Neural cell (in vitro differentiated cells): ENCODE measurements around the gene PARP16. TPM values are rescaled to one million over a fixed set of nuclear protein-coding genes. Genes with fewer than 3 reads are reported as not detected.

Source experiments
- H2AFZ ChIP-seq: fragments of 200-600, 300-800 bp; sonication (generic), shearing (Covaris generic); 2 replicates; pipeline ENCODE4 v1.6.0; 2014; ENCODE audit warnings: low read depth, mild to moderate bottlenecking, antibody characterized with exemption, low read length, moderate library complexity
- H3F3A ChIP-seq: fragments of 200-600 bp; shearing (Covaris generic); 2 replicates; pipeline ENCODE4 v1.6.1; 2016; ENCODE audit warnings: mild to moderate bottlenecking, moderate library complexity, mixed read lengths, antibody characterized with exemption, low read length; ENCODE audit not compliant: insufficient read depth, poor library complexity, severe bottlenecking
- H3K27ac ChIP-seq: fragments of 200-600, 300-800 bp; sonication (generic), shearing (Covaris generic); 2 replicates; pipeline ENCODE4 v1.5.1; 2014; ENCODE audit warnings: mild to moderate bottlenecking, low read length, moderate library complexity
- H3K27me3 ChIP-seq: fragments of 300-800, 200-600 bp; sonication (generic), shearing (Covaris generic); 2 replicates; pipeline ENCODE4 v1.6.0; 2014; ENCODE audit warnings: mild to moderate bottlenecking, low read depth, low read length, moderate library complexity; ENCODE audit not compliant: insufficient read depth
- H3K36me3 ChIP-seq: fragments of 300-800, 200-600 bp; sonication (generic), shearing (Covaris generic); 2 replicates; pipeline ENCODE4 v1.5.1; 2014; ENCODE audit warnings: mild to moderate bottlenecking, antibody characterized with exemption, low read length, moderate library complexity; ENCODE audit not compliant: insufficient read depth
- H3K4me2 ChIP-seq: fragments of 300-800, 200-600 bp; sonication (generic), shearing (Covaris generic); 2 replicates; pipeline ENCODE4 v1.6.0; 2014; ENCODE audit warnings: mild to moderate bottlenecking, low read length
- H3K4me3 ChIP-seq: fragments of 300-800, 200-600 bp; sonication (generic), shearing (Covaris generic); 2 replicates; pipeline ENCODE4 v1.5.1; 2014; ENCODE audit warnings: mild to moderate bottlenecking, low read length, moderate library complexity
- H3K79me2 ChIP-seq: fragments of 200-600 bp; shearing (Covaris generic); replicated peaks from 2 replicates; pipeline ENCODE4 v1.6.0; 2014; ENCODE audit warnings: mild to moderate bottlenecking, low read length, moderate library complexity; ENCODE audit not compliant: insufficient read depth
- H3K9ac ChIP-seq: fragments of 300-800, 200-600 bp; sonication (generic), shearing (Covaris generic); 2 replicates; pipeline ENCODE4 v1.6.1; 2016; ENCODE audit warnings: mild to moderate bottlenecking, low read length, mixed read lengths
- H3K9me2 ChIP-seq: fragments of 200-600 bp; shearing (Covaris generic); 2 replicates; pipeline ENCODE4 v1.6.1; 2016; ENCODE audit warnings: mild to moderate bottlenecking, low read length, mixed read lengths; ENCODE audit not compliant: insufficient read depth
- H3K9me3 ChIP-seq: fragments of 200-600, 300-800 bp; sonication (generic), shearing (Covaris generic); 2 replicates; pipeline ENCODE4 v1.6.1; 2016; ENCODE audit warnings: mild to moderate bottlenecking, mixed run types, low read length, moderate library complexity, mixed read lengths
- H4K20me1 ChIP-seq: fragments of 200-600 bp; shearing (Covaris generic); 2 replicates; pipeline ENCODE4 v1.6.1; 2016; ENCODE audit warnings: mild to moderate bottlenecking, mixed run types; ENCODE audit not compliant: insufficient read depth
- EP300 ChIP-seq: fragments of 450-650 bp; conservative IDR thresholded peaks from 2 replicates; pipeline ENCODE4 v1.6.1; 2014; ENCODE audit warnings: antibody characterized with exemption, mild to moderate bottlenecking, moderate library complexity; ENCODE audit not compliant: poor library complexity, severe bottlenecking
- EZH2 ChIP-seq: fragments of 200-600, 300-800 bp; shearing (Covaris generic), sonication (generic); IDR thresholded peaks from 2 replicates; pipeline ENCODE4 v1.6.1; 2014; ENCODE audit warnings: antibody characterized with exemption, low read length, borderline replicate concordance, mild to moderate bottlenecking; ENCODE audit not compliant: insufficient read depth, poor library complexity, severe bottlenecking
- MXI1 ChIP-seq: fragments of 450-650 bp; conservative IDR thresholded peaks from 2 replicates; pipeline ENCODE4 v1.6.1; 2014; ENCODE audit warnings: antibody characterized with exemption, mild to moderate bottlenecking; ENCODE audit not compliant: poor library complexity, severe bottlenecking
- POLR2AphosphoS5 ChIP-seq: IDR thresholded peaks from 2 replicates; pipeline ENCODE4 v1.6.1; 2012
- RAD21 ChIP-seq: fragments of 450-650 bp; conservative IDR thresholded peaks from 2 replicates; pipeline ENCODE4 v1.6.1; 2014; ENCODE audit warnings: antibody characterized with exemption, mild to moderate bottlenecking, moderate library complexity
- SMC3 ChIP-seq: fragments of 450-650 bp; conservative IDR thresholded peaks from 2 replicates; pipeline ENCODE4 v1.6.1; 2014; ENCODE audit warnings: antibody characterized with exemption, mild to moderate bottlenecking, moderate library complexity; ENCODE audit not compliant: poor library complexity
- TAF1 ChIP-seq: IDR thresholded peaks from 2 replicates; pipeline ENCODE4 v1.6.1; 2012; ENCODE audit warnings: low read depth
- polyA plus RNA-seq: library from polyadenylated mRNA; depleted of rRNA; stranded (reverse); fragments of >200 nt; gene quantifications from 2 replicates; pipeline ENCODE4 v1.2.3, GENCODE V29; 2014
- TF ChIP-seq, protein P1 (sequence below): fragments of 450-650 bp; IDR thresholded peaks from 2 replicates; pipeline ENCODE4 v1.5.1; 2014; ENCODE audit warnings: antibody characterized with exemption, mild to moderate bottlenecking, moderate library complexity; ENCODE audit not compliant: poor library complexity, severe bottlenecking
- TF ChIP-seq, protein P2 (sequence below): IDR thresholded peaks from 2 replicates; pipeline ENCODE4 v1.6.1; 2012; ENCODE audit warnings: borderline replicate concordance

PARP16 gene
- polyA plus RNA-seq, 1 donor from 2014 or later: 17.0 TPM

DNA sequence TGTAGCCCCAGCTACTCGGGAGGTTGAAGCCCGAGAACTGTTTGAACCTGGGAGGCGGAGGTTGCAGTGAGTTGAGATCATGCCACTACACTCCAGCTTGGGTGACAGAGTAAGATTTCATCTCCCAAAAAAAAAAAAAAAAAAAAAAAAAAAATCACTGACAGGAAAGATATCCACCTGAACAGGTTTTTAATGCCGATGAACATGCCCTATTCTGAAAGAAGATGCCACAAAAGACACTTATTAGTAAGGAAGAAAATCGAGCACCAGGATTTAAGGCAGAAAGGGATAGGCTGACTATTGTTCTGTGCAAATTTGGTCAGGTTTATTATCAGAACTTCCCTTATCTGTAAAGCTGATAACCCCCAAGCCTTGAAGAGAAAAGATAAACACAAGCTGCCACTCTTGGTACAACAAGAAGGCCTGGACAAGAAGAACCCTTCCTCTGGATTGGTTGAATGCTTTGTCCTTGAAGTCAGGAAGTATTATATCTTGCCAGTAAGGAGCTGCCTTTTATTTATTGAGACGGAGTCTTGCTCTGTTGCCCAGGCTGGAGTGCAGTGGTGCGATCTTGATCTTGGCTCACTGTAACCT lies 2.7 kb upstream of the PARP16 start:
- Histone ChIP-seq H3K36me3 (no peaks in the 10 kb centered on the region), H3K27me3 (no peaks in the 10 kb centered on the region), H3F3A (no peaks in the 10 kb centered on the region), H3K9me3 (no peaks in the 10 kb centered on the region), H3K4me2 (no peak overlapping the region), H3K9ac (no peak overlapping the region), H3K4me3 (no peak overlapping the region), H3K27ac (no peak overlapping the region), H2AFZ (no peak overlapping the region), H4K20me1 (no peaks in the 10 kb centered on the region), H3K79me2 (peaks cover 14% of the 10 kb centered on the region), H3K9me2 (no peaks in the 10 kb centered on the region)
- TF ChIP-seq, protein P1, sequence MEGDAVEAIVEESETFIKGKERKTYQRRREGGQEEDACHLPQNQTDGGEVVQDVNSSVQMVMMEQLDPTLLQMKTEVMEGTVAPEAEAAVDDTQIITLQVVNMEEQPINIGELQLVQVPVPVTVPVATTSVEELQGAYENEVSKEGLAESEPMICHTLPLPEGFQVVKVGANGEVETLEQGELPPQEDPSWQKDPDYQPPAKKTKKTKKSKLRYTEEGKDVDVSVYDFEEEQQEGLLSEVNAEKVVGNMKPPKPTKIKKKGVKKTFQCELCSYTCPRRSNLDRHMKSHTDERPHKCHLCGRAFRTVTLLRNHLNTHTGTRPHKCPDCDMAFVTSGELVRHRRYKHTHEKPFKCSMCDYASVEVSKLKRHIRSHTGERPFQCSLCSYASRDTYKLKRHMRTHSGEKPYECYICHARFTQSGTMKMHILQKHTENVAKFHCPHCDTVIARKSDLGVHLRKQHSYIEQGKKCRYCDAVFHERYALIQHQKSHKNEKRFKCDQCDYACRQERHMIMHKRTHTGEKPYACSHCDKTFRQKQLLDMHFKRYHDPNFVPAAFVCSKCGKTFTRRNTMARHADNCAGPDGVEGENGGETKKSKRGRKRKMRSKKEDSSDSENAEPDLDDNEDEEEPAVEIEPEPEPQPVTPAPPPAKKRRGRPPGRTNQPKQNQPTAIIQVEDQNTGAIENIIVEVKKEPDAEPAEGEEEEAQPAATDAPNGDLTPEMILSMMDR: no peak
- TF ChIP-seq MXI1 (no peak), SMC3 (no peak), EP300 (no peak), EZH2 (no peak), RAD21 (no peak), TAF1 (no peak), POLR2AphosphoS5 (no peak)
- TF ChIP-seq, protein P2, sequence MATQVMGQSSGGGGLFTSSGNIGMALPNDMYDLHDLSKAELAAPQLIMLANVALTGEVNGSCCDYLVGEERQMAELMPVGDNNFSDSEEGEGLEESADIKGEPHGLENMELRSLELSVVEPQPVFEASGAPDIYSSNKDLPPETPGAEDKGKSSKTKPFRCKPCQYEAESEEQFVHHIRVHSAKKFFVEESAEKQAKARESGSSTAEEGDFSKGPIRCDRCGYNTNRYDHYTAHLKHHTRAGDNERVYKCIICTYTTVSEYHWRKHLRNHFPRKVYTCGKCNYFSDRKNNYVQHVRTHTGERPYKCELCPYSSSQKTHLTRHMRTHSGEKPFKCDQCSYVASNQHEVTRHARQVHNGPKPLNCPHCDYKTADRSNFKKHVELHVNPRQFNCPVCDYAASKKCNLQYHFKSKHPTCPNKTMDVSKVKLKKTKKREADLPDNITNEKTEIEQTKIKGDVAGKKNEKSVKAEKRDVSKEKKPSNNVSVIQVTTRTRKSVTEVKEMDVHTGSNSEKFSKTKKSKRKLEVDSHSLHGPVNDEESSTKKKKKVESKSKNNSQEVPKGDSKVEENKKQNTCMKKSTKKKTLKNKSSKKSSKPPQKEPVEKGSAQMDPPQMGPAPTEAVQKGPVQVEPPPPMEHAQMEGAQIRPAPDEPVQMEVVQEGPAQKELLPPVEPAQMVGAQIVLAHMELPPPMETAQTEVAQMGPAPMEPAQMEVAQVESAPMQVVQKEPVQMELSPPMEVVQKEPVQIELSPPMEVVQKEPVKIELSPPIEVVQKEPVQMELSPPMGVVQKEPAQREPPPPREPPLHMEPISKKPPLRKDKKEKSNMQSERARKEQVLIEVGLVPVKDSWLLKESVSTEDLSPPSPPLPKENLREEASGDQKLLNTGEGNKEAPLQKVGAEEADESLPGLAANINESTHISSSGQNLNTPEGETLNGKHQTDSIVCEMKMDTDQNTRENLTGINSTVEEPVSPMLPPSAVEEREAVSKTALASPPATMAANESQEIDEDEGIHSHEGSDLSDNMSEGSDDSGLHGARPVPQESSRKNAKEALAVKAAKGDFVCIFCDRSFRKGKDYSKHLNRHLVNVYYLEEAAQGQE: no peak

DNA sequence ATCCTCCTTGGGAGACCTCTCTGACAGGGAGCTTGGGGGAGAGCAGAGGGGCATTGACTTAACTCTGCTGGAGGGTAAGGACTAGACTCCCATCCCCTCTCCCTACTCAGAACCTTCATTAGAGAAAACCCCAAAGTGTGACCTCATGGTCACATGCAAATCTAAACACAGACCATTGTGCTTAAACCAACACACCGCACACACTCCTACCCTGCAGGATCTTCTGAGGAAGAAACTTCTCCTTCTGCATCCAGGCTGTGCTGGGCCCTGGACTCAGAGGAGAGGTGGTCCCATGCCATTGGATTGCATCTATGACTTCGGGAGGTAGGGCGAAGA lies 805 bp upstream of the PARP16 start:
- TF ChIP-seq, protein P1: no peak
- TF ChIP-seq EP300 (no peak), TAF1 (no peak), EZH2 (no peak), RAD21 (no peak), MXI1 (no peak), SMC3 (no peak), POLR2AphosphoS5 (no peak)
- TF ChIP-seq, protein P2: no peak
- peak overlapping the region; percentile 96 for H3K9ac ChIP-seq
- peak overlapping the region; percentile 77 for H2AFZ ChIP-seq
- no peaks in the 10 kb centered on the region for H3K9me2 ChIP-seq
- H3K4me3 ChIP-seq: peak overlapping the region; percentile 98
- peaks cover 29% of the 10 kb centered on the region for H3K79me2 ChIP-seq
- H3K36me3 ChIP-seq: no peaks in the 10 kb centered on the region
- no peaks in the 10 kb centered on the region for H3K27me3 ChIP-seq
- H3K4me2 ChIP-seq: no peak overlapping the region
- H4K20me1 ChIP-seq: no peaks in the 10 kb centered on the region
- H3K27ac ChIP-seq: no peak overlapping the region
- H3K9me3 ChIP-seq: no peaks in the 10 kb centered on the region
- no peaks in the 10 kb centered on the region for H3F3A ChIP-seq
